GM18870 (cell line): Measurements from ENCODE around the gene MPP4.
"Not testable (repeated sequence)": the region's sequence is repeated elsewhere in the genome, so short reads cannot be mapped to it uniquely, and the experiment has no call there.

Experiments
- ATAC-seq: cut with Tn5 transposase; IDR thresholded peaks from one replicate; pipeline ENCODE4 v1.9.1; 2021; ENCODE audit warnings: moderate library complexity; ENCODE audit not compliant: unreplicated experiment

Gene MPP4

GRCh38 chr2:201674298-201674697, 24.1 kb downstream of the MPP4 start:
- no peak for ATAC-seq

GRCh38 chr2:201673546-201673945, 24.9 kb downstream of the MPP4 start:
- no peak for ATAC-seq

- not testable (repeated sequence) for ATAC-seq
Measured at GRCh38 chr2:201671205-201671604, 27.2 kb downstream of the MPP4 start.

- ATAC-seq, result no peak
Measured at GRCh38 chr2:201669865-201670264, 28.6 kb downstream of the MPP4 start.

- ATAC-seq, result no peak
Measured at GRCh38 chr2:201668402-201668910, 30.0 kb downstream of the MPP4 start.

- ATAC-seq, result no peak
Measured at GRCh38 chr2:201664334-201664733, 34.1 kb downstream of the MPP4 start.

- ATAC-seq, result no peak
Measured at GRCh38 chr2:201661366-201661765, 37.1 kb downstream of the MPP4 start.

GRCh38 chr2:201660293-201660895, 38.0 kb downstream of the MPP4 start:
- ATAC-seq, result no peak

- ATAC-seq, result no peak
Measured at GRCh38 chr2:201656740-201657139, 41.7 kb downstream of the MPP4 start.

GRCh38 chr2:201656102-201656501, 42.3 kb downstream of the MPP4 start:
- ATAC-seq, result no peak

GRCh38 chr2:201654616-201655384, 43.6 kb downstream of the MPP4 start:
- ATAC-seq, result no peak

GRCh38 chr2:201653221-201653620, 45.2 kb downstream of the MPP4 start:
- no peak for ATAC-seq

- no peak for ATAC-seq
Measured at GRCh38 chr2:201649442-201649841, 49.0 kb downstream of the MPP4 start.

GRCh38 chr2:201647431-201647830, 51.0 kb downstream of the MPP4 start:
- ATAC-seq, result no peak

- no peak for ATAC-seq
Measured at GRCh38 chr2:201644001-201644400, 54.4 kb downstream of the MPP4 start.

GRCh38 chr2:201643216-201643890, 55.1 kb downstream of the MPP4 start, which contains the start of gene TMEM237:
Gene TMEM237 (minus strand): TSS chr2:201643503. CDS start chr2:201643400, 103 bp downstream.
- ATAC-seq, result no peak

- no peak for ATAC-seq
Measured at GRCh38 chr2:201642579-201643215, 55.7 kb downstream of the MPP4 start.

GRCh38 chr2:201642086-201642578, 56.3 kb downstream of the MPP4 start:
- ATAC-seq, result no peak

GRCh38 chr2:201639205-201639604, 59.2 kb downstream of the MPP4 start:
- no peak for ATAC-seq

- ATAC-seq, result no peak
Measured at GRCh38 chr2:201638326-201638725, 60.1 kb downstream of the MPP4 start.

GRCh38 chr2:201633661-201634249, 64.7 kb downstream of the MPP4 start:
- ATAC-seq, result no peak
